Measurements from ENCODE around the gene MT1A. TPM values are rescaled to one million over a fixed set of nuclear protein-coding genes. Genes with fewer than 3 reads are reported as not detected.

MT1A gene
- total and polyA plus RNA-seq, 10 of the 15 experiments (the other 5 are each of a cell fraction or from before 2014, with no cell fraction given): not detected

- TF ChIP-seq MYC (IDR thresholded peaks at IDR 0.05; ENCODE audit: insufficient read depth, insufficient read length, insufficient replicate concordance, low read length, severe bottlenecking): no peak
- TF ChIP-seq USF2 (IDR thresholded peaks at IDR 0.05; ENCODE audit: borderline replicate concordance, low read depth, low read length): no peak
- TF ChIP-seq NFYA (IDR thresholded peaks at IDR 0.05; ENCODE audit: borderline replicate concordance, low read depth, low read length): no peak
- no peak for TF ChIP-seq POU2F2 (IDR thresholded peaks at IDR 0.05; ENCODE audit: borderline replicate concordance, low read depth, low read length)
- TF ChIP-seq CHD1 (IDR thresholded peaks at IDR 0.05; ENCODE audit: low read depth, low read length): no peak
- TF ChIP-seq CREM (IDR thresholded peaks at IDR 0.05; ENCODE audit: low read depth): no peak
- no peak for TF ChIP-seq BCL3 (IDR thresholded peaks at IDR 0.05; ENCODE audit: borderline replicate concordance, insufficient read depth, low read depth, low read length, poor library complexity, severe bottlenecking)
Observed at GRCh38 chr16:56610609-56611111, 27.8 kb upstream of the MT1A start (continued).

- DNase-seq (ENCODE audit: low read depth, low spot score) (no peak), ATAC-seq (peak; percentile 6), FAIRE-seq (no peak)
- Histone ChIP-seq H3K4me1 (ENCODE audit: control insufficient read depth, insufficient read depth, low read length) (peaks cover 29% of the 10 kb centered on the region), H3K4me3 (no peak overlapping the region), H3K9ac (ENCODE audit: control insufficient read depth, insufficient read depth, low read length) (no peak overlapping the region), H3K79me2 (ENCODE audit: control insufficient read depth, insufficient read depth, low read length) (no peaks in the 10 kb centered on the region), H4K20me1 (ENCODE audit: control insufficient read depth, insufficient read depth) (no peaks in the 10 kb centered on the region), H3K9me3 (replicated peaks; ENCODE audit: control insufficient read depth, insufficient read depth, low read length) (no peaks in the 10 kb centered on the region), H2AFZ (ENCODE audit: control insufficient read depth, low read depth, low read length) (no peak overlapping the region), H3K4me2 (ENCODE audit: control insufficient read depth, insufficient read depth) (no peak overlapping the region), H3K27ac (ENCODE audit: control insufficient read depth, insufficient read depth) (no peak overlapping the region), H3K27me3 (replicated peaks in 1 of 2; ENCODE audit: control insufficient read depth in 2 of 2, insufficient read depth in 2 of 2, low read length in 1 of 2) (no peaks in the 10 kb centered on the region; a peak in 1 of 4 replicates), H3K36me3 (ENCODE audit: control insufficient read depth in 2 of 2, insufficient read depth in 2 of 2, low read length in 1 of 2) (no peaks in the 10 kb centered on the region)
- ChIA-PET RAD21 (ENCODE audit: unreplicated experiment) (interaction anchor here (0.9 to 4.6 kb wide), 5 partner anchors 14 to 93 kb away, joined by 3 to 23 read pairs (median 3); partner anchors contain the start of genes MT1E and MT1X), POLR2A (interaction anchor here (1.0 to 2.0 kb wide), 3 partner anchors 13 to 19 kb away, joined by 4 to 5 read pairs (median 4); partner anchors contain the start of gene MT1E), SMC1A (ENCODE audit: uncharacterized antibody, unreplicated experiment) (interaction anchor here (1.1 to 4.6 kb wide), 7 partner anchors 9 to 90 kb away, joined by 3 to 27 read pairs (median 4); no protein-coding TSS in a partner anchor), CTCF (interaction anchor here (1.3 to 10.0 kb wide), 5 partner anchors 10 to 91 kb away, joined by 3 to 77 read pairs (median 7); no protein-coding TSS in a partner anchor)
- no TSS peak for BruUV-seq (replicated peaks)
- in situ Hi-C loops (cut with MboI): no loop called here
- WGBS (ENCODE audit: insufficient coverage, insufficient replicate concordance, low lambda C conversion rate, missing lambda C conversion rate): 79% methylated on average over 2 of the region's 2 CpGs
- TF ChIP-seq NR2F1 (conservative IDR thresholded peaks at IDR 0.05) (0 out of 2 replicates have a peak, but pooled peaks have one; percentile 16), GABPA (IDR thresholded peaks at IDR 0.05; ENCODE audit: low read depth) (no peak)
- intact Hi-C loops (cut with micrococcal nuclease; ENCODE audit: unreplicated experiment): no loop called here
Observed at GRCh38 chr16:56611281-56611833, 27.1 kb upstream of the MT1A start.

Measured in GM12878 (cell line).